B cell (primary cell): ENCODE measurements around the gene XYLT1.

ENCODE experiments used
- EZH2 ChIP-seq: IDR thresholded peaks from 2 replicates; pipeline ENCODE4 v1.6.1; 2012; ENCODE audit warnings: borderline replicate concordance, low read depth, mild to moderate bottlenecking, moderate library complexity, low read length; ENCODE audit not compliant: insufficient read depth, poor library complexity, severe bottlenecking
- TF ChIP-seq, protein P1 (sequence below): fragments of 200-600 bp; IDR thresholded peaks from one replicate; pipeline ENCODE4 v1.8.0; 2022; ENCODE audit warnings: antibody characterized with exemption, mild to moderate bottlenecking

DNA sequence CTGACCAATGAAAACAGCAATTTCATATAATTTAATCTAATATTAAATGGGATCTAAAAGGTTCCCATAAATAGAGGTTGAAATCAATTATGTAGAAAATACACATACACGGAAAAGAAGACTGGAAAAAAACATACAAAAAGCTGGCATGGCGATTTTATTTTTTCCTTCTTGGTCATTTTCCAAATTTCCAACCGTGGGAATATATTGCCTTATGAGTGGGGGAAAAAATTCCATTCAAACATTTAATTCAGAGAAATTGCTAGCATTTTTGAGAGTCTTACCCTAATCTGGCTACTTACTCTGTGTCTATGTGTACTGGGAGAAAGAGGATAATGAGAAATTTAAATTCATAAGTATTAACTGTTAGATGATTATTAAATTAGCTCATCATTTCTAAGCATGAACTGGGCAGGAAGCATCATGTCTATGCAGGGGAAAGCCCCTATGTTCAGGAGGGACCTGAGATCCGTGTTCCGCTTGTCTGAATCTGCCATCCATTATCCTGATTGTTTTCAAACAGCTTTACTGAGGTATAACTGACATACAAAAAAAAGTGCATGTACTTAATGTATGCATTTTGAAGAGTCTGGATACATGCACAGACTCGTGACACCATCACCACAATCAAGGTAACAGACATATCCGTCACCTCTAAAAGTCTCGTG, 145.2 kb downstream of the XYLT1 start:
- TF ChIP-seq, protein P1, sequence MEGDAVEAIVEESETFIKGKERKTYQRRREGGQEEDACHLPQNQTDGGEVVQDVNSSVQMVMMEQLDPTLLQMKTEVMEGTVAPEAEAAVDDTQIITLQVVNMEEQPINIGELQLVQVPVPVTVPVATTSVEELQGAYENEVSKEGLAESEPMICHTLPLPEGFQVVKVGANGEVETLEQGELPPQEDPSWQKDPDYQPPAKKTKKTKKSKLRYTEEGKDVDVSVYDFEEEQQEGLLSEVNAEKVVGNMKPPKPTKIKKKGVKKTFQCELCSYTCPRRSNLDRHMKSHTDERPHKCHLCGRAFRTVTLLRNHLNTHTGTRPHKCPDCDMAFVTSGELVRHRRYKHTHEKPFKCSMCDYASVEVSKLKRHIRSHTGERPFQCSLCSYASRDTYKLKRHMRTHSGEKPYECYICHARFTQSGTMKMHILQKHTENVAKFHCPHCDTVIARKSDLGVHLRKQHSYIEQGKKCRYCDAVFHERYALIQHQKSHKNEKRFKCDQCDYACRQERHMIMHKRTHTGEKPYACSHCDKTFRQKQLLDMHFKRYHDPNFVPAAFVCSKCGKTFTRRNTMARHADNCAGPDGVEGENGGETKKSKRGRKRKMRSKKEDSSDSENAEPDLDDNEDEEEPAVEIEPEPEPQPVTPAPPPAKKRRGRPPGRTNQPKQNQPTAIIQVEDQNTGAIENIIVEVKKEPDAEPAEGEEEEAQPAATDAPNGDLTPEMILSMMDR: no peak
- TF ChIP-seq EZH2: no peak
